ENCODE results near the gene GP1BA. TPM values are rescaled to one million over a fixed set of nuclear protein-coding genes. Genes with fewer than 3 reads are reported as not detected.
A peak's percentile ranks its signal among the peaks of the same experiment; 100 is the strongest.

The GP1BA gene
- total and polyA plus RNA-seq, 10 of the 15 experiments (the other 5 are each of a cell fraction or from before 2014, with no cell fraction given), result 0.04 to 0.67 (median 0.28) TPM; not detected in 1

- peak; percentile 64 for FAIRE-seq
- ATAC-seq, result no peak
- peaks cover 11 to 18% of the 10 kb centered on the region in 2 experiments; a peak in 3 of 4 replicates for H3K36me3 ChIP-seq (ENCODE audit: control insufficient read depth in 2 of 2, insufficient read depth in 2 of 2, low read length in 1 of 2)
Observed at GRCh38 chr17:4969047-4969550, 37.0 kb downstream of the GP1BA start.

More at GRCh38 chr17:4969047-4969550, 37.0 kb downstream of the GP1BA start:
- H3K79me2 ChIP-seq (ENCODE audit: control insufficient read depth, insufficient read depth, low read length), result peaks cover 29% of the 10 kb centered on the region
- TF ChIP-seq HDAC2 (IDR thresholded peaks at IDR 0.05) (no peak), IKZF1 (conservative IDR thresholded peaks at IDR 0.05) (no peak), SMARCA5 (IDR thresholded peaks at IDR 0.05) (no peak), E2F8 (IDR thresholded peaks at IDR 0.05; ENCODE audit: low read depth, partially characterized antibody) (no peak), RUNX3 (IDR thresholded peaks at IDR 0.05; ENCODE audit: low read length) (no peak), PAX5 (IDR thresholded peaks at IDR 0.05; ENCODE audit: borderline replicate concordance, low read depth, low read length) (no peak), BCL3 (IDR thresholded peaks at IDR 0.05; ENCODE audit: borderline replicate concordance, insufficient read depth, low read depth, low read length, poor library complexity, severe bottlenecking) (no peak), HDAC6 (IDR thresholded peaks at IDR 0.05; ENCODE audit: unreplicated experiment) (no peak), CEBPB (IDR thresholded peaks at IDR 0.05; ENCODE audit: borderline replicate concordance in 1 of 2, low read depth in 2 of 2, low read length in 2 of 2) (no peak)
- TF ChIP-seq, protein P1, sequence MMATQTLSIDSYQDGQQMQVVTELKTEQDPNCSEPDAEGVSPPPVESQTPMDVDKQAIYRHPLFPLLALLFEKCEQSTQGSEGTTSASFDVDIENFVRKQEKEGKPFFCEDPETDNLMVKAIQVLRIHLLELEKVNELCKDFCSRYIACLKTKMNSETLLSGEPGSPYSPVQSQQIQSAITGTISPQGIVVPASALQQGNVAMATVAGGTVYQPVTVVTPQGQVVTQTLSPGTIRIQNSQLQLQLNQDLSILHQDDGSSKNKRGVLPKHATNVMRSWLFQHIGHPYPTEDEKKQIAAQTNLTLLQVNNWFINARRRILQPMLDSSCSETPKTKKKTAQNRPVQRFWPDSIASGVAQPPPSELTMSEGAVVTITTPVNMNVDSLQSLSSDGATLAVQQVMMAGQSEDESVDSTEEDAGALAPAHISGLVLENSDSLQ (IDR thresholded peaks at IDR 0.05), result no peak
- no peaks in the 10 kb centered on the region for H3K9me3 ChIP-seq (replicated peaks; ENCODE audit: control insufficient read depth, insufficient read depth, low read length)
- H3K4me2 ChIP-seq (ENCODE audit: control insufficient read depth, insufficient read depth), result peak overlapping the region; percentile 99
- peak overlapping the region; percentile 98; the same call in 1 of the 2 replicates for H3K9ac ChIP-seq (ENCODE audit: control insufficient read depth, insufficient read depth, low read length)
- POLR2A ChIA-PET, result interaction anchor here (1.0 to 8.5 kb wide), 3 partner anchors 18 to 22 kb away, joined by 3 to 272 read pairs (median 13); partner anchors contain the start of genes CAMTA2, ENO3, PFN1 and RNF167
- 94% methylated on average over 15 of the region's 15 CpGs for WGBS (ENCODE audit: insufficient coverage, insufficient replicate concordance, low lambda C conversion rate, missing lambda C conversion rate)
- H4K20me1 ChIP-seq (ENCODE audit: control insufficient read depth, insufficient read depth), result no peaks in the 10 kb centered on the region
- no peak overlapping the region for H2AFZ ChIP-seq (ENCODE audit: control insufficient read depth, low read depth, low read length)
- H3K27me3 ChIP-seq (replicated peaks in 1 of 2; ENCODE audit: control insufficient read depth in 2 of 2, insufficient read depth in 2 of 2, low read length in 1 of 2), result no peaks in the 10 kb centered on the region
- SMC1A ChIA-PET (ENCODE audit: uncharacterized antibody, unreplicated experiment), result interaction anchor here (1.8 to 4.3 kb wide), 3 partner anchors 12 to 29 kb away, joined by 4 to 50 read pairs (median 38); partner anchors contain the start of genes PFN1, RNF167 and SLC25A11
- in situ Hi-C loops (cut with MboI) (no loop called here), intact Hi-C loops (cut with micrococcal nuclease; ENCODE audit: unreplicated experiment) (loop anchor here (5.0 kb wide), 1 partner anchor 93 kb away; no protein-coding TSS in a partner anchor)
- no TSS peak for BruUV-seq (replicated peaks)
- H3K4me1 ChIP-seq (ENCODE audit: control insufficient read depth, insufficient read depth, low read length), result peaks cover 14% of the 10 kb centered on the region
- RAD21 ChIA-PET (ENCODE audit: unreplicated experiment), result interaction anchor here (1.3 kb wide), 1 partner anchor 63 kb away, joined by 3 read pairs; no protein-coding TSS in a partner anchor
- H3K27ac ChIP-seq (ENCODE audit: control insufficient read depth, insufficient read depth), result peak overlapping the region; percentile 100
- H3K4me3 ChIP-seq, result peak overlapping the region; percentile 89
- CTCF ChIA-PET, result interaction anchor here (1.3 to 3.6 kb wide), 2 partner anchors 29 to 93 kb away, joined by 4 to 18 read pairs; partner anchors contain the start of genes RNF167 and SLC25A11
- DNase-seq (ENCODE audit: low read depth, low spot score), result no peak
